COLO668 (cell line): ENCODE results near the gene SPINDOC.
"Not testable (repeated sequence)": the region's sequence is repeated elsewhere in the genome, so short reads cannot be mapped to it uniquely, and the experiment has no call there.

Source experiments
- DNase-seq: peaks from one replicate; lab custom pipeline; 2025; ENCODE audit not compliant: unreplicated experiment; lab: John Stamatoyannopoulos, UW

The SPINDOC gene

GRCh38 chr11:63813035-63813562, at the start of gene SPINDOC:
TSS of gene SPINDOC (plus strand) at chr11:63813456. CDS start at chr11:63813687, 231 bp downstream.
- DNase-seq = peak; percentile 89

GRCh38 chr11:63763496-63764339, 49.5 kb upstream of the SPINDOC start:
- DNase-seq = no peak

GRCh38 chr11:63764340-63764678, 48.9 kb upstream of the SPINDOC start:
- DNase-seq = no peak

- DNase-seq = no peak
Observed at GRCh38 chr11:63764679-63765647, 48.3 kb upstream of the SPINDOC start.

- DNase-seq = no peak
Observed at GRCh38 chr11:63765688-63766241, 47.5 kb upstream of the SPINDOC start.

- DNase-seq = no peak
Observed at GRCh38 chr11:63766531-63767235, 46.6 kb upstream of the SPINDOC start.

- no peak for DNase-seq
Observed at GRCh38 chr11:63767267-63767564, 46.0 kb upstream of the SPINDOC start.

GRCh38 chr11:63767565-63768236, 45.6 kb upstream of the SPINDOC start:
- DNase-seq = peak; percentile 25

- peak; percentile 47 for DNase-seq
Observed at GRCh38 chr11:63768237-63769041, 44.8 kb upstream of the SPINDOC start, which contains the start of gene ZFTA. TSS of gene ZFTA (minus strand) at chr11:63768775. CDS start at chr11:63768622, 153 bp downstream.

GRCh38 chr11:63769042-63769713, 44.1 kb upstream of the SPINDOC start:
- peak; percentile 45 for DNase-seq

- peak; percentile 40 for DNase-seq
Observed at GRCh38 chr11:63769714-63770455, 43.4 kb upstream of the SPINDOC start.

- DNase-seq = no peak
Observed at GRCh38 chr11:63770763-63771162, 42.5 kb upstream of the SPINDOC start.

- not testable (repeated sequence) for DNase-seq
Observed at GRCh38 chr11:63771741-63772318, 41.4 kb upstream of the SPINDOC start.

GRCh38 chr11:63775191-63775590, 38.1 kb upstream of the SPINDOC start:
- no peak for DNase-seq

- no peak for DNase-seq
Observed at GRCh38 chr11:63779039-63779438, 34.2 kb upstream of the SPINDOC start.

GRCh38 chr11:63782749-63783148, 30.5 kb upstream of the SPINDOC start:
- no peak for DNase-seq

- no peak for DNase-seq
Observed at GRCh38 chr11:63783925-63784592, 29.2 kb upstream of the SPINDOC start.
